ENCODE results near the gene MAP3K14.

MAP3K14 gene

DNA sequence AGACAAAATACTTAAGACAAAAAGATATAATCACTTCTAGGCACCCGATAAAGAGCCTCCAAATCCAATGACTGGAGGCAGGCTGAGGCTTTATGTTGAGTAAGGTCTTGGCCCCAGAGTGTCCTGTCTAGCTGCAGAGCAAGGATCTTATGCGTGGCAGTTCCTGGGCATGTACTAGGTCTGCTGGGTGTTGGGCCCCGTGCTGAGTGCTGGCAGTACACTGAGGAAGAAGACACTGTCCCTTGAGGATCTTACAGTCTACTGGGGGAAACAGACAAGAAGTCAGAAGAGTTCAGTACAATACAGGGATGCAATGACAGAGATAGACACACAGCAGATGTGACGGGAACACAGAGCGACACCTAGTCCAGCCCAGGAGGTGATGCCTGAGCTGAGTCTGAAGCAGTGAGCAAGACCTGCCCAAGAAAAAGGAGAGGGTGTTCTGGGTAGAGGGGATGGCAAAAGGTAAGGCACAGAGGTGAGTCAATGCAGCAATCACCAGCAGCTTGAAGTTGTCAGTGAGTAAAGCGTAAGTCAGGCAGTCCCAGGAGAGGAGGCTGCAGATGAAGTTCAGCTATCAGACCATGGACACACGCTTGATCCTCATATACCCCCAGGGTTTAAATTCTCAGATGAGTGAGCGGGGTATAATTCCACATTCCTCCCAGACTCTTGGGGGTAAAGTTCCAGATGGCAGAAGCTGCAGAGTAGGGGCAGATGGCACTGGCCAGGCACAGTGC lies 18.1 kb downstream of the MAP3K14 start:
- no peak for DNase-seq

DNA sequence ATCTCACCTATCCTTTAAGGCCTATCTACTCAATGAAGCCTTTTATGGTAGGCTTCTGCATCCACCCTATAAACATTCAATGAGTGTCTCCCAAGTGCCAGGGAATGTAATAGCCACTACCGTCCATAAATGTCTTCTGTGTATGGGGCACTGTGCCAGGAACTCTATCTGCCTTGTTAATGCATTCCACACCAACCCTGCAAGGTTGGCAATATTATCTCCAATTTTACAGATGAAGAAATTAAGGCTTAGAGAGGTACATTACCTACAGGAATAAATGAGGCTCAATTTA lies 20.0 kb downstream of the MAP3K14 start:
- DNase-seq, result no peak

DNA sequence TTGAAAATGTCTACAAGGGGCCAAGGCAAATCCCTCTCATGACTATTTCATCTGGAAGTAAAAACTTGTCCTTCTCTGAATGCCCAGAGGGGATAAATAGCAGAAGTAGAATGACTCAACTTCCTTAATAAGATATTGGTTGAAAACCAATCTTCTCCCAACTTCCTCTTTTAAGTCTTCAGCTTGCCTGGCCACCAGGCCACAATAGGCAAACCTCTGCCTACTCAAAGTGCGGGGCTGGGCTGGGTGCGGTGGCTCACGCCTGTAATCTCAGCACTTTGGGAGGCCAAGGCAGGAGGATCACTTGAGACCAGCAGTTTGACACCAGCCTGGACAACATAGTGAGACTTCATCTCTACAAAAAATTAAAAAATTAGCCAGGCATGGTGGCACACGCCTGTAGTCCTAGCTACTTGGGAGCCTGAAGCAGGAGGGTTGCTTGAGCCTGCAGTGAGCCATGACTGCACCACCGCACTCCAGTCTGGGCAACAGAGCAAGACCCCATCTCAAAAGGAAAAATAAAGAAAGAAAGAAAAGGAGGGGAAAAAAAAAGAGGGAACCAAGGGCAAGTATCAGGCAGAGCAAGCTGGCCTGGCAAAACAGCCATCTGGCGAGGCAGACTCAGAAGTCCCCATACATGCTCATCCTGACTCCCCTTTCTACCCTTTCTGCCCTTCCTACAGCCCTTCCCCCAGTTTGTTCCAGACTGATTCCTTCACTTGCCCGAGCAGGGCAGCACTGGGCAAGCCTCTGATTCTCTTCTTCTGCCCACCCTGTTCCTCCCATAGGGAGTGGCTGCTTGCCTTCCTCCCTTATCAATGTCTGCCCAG lies 20.6 kb downstream of the MAP3K14 start:
- DNase-seq, result no peak

DNA sequence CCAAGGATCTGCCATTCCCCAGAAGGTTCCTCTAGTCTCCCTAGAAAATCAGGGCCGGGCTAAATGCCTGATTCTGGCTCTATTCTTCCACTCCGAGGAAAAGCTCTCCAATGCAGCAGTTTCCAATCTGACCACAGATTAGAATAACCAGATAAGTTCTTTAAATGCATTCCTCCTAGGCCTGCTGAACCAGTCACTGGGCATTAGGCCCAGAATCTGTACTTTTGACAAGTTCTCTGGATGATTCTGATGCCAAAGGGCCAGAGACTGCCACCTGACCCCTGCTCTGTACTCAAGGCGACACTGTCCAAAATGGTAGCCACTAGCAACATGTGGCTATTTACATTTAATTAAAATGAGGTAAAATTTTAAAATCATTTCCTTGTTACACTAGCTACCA lies 22.3 kb downstream of the MAP3K14 start:
- DNase-seq, result no peak

DNA sequence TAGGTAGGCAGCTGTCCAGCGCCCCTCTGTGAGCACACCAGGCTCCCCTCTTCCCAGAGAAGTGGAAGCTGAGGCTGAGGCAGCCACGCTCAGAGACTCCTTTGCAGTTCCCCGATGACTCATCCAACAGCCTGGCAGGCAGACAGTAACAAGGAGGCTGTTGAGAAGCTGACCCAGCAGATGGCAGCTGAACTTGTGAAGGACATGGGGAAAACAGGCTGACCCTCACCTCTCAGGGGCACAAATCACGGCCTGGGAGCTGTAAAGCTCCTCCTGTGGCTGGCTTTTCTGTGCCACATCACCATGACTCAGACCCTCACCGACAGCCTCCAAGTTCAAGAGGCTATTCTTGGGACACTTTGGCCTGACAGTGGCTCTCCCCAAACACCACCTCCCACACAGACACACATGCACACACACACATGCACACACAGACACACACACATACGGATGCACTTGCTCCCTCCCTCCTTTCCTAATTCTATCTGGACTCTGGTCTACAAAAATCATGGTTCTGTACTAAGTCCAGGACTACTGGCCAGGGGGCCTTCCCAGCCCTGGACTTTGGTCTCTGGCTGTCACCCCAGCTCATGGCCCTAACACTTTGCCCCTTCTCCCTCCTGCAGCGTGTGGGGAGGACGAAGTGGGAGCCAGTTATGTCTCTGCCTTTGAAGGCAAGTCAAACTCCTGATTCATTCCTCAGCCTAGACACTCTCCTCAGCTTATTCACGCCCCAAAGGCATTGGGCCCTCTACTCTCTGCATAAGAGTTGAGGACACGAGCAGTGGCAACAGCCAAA lies 23.2 kb downstream of the MAP3K14 start:
- DNase-seq, result peak; percentile 43

DNA sequence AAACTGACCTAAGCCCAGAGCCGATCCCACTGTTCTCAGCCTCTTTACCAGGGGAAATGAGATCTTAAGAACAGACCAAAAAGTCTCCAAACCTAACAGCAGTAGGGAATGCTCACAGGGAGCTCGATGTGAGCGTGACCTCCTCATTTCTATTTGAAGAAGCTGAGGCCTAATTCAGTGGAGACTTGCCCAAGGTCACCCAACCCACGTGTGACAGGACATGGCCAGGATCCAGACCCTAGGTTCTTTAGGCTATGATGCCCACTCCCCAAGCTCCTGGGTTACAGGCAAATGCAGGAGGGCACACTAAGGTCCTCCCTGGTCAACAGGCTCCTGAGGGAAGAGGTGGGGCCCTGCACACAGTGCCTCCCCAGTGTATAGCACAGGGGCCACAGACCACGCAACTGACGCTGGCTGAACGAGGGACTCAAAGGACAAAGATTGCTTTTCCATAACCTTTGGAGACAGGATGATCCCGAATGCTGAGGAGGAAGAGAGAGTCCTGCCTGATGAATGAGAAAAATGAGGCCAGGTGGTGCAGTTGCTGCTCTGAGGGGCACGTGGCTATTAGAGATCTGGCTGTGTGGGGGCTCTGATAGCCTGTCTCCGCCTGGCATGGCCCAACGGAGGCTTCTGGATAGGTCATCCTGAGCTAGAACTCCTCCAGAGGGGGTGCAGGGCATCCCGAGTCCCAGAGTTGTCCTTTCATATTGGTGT lies 24.0 kb downstream of the MAP3K14 start:
- no peak for DNase-seq

DNA sequence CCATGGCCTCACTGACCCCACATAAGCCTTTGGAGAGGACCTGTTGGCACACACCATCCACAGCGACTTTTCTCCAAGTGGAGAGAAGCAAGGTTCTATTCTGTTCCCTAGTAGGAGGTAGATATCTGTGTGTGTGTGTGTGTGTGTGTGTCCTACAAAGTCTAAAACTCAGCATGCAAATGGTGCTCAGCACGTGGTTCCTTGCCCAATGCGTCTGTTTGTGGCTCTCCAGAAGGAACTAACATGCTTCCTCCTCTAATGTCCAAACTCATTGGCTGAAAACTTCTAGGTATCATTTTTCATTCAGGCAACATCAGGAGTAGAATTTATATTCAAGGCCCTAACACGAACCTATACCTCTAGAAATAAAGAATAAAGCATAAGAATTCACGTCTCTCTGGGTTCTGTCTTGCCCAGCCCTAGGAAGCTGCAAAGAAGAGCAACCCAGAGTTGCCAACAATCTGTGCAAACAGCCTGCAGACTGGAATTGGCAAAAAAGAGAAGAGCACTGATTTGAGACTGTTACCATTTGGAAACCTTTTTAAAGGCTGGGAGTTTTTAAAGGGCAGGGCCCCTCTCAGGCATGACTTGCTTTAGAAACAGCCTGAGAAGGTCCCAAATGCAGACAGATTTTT lies 25.5 kb downstream of the MAP3K14 start:
- DNase-seq, result no peak

DNA sequence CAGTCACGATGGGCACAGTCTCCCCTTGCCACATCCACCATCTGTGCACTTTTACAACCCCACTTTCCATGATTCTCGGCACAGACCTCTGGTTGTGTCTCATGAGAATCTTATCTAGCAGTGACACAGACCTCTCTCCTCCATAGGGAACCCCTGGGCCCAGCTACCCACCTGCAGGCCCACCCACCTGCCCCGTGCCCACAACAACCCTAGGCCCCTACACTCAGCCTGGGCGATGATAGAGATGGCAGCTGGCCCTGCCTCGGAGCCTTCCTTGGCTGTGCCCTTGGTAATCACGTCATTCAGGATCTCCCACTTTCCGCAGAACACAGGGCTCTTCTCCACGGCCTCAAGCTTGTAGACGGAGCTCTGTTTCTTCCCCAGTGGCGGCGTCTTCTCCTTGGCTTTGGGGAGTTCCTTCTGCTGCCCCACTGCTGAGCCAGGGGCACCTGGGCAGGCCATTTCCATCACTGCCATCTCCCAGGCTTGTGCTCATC lies 26.5 kb downstream of the MAP3K14 start:
- no peak for DNase-seq

DNA sequence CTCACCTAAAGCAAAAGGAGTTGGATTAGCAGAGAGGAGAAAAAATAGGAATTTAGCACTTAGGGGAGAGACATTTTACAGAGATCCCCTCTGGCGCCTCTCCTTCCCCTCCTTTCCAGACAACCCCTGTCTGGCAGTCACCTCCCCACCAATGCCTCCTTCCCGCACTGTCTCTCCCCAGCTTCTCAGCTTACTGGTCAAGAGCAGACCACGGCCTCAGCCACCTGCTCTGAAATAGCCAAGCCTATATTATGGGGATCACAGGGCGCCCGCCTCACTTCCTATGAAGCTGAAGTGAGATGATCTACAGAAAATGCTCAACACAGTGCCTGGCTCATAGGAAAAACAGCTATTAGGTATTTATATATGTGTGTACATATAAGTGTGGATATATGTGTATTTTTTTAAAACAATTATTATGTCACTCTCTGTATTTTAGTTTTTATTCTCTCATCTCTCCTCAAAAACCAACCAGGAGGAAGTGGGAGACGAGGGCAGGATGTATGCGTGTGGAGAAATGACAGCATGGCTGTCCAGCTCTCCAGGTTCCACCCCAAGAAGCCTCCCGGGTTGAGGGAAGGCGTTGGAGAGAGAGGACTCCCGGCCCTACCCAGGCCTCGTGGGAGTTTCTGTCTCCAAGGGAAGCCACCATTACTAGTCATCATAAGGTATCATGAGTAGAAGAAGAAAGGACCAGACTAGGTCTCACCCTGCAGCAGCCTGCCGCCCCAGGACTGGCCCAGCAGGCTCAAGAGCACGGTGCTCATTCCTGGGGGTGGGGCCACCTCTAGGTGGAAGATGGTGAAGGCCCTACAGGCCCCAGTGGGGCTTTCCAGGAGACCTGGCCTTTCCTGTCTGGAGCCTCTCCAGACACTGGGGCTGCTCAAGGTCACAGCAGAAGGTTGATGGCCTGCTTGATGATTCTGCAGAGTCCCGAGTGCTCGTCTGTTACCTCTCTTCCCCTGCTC lies 27.2 kb downstream of the MAP3K14 start:
- no peak for DNase-seq

DNA sequence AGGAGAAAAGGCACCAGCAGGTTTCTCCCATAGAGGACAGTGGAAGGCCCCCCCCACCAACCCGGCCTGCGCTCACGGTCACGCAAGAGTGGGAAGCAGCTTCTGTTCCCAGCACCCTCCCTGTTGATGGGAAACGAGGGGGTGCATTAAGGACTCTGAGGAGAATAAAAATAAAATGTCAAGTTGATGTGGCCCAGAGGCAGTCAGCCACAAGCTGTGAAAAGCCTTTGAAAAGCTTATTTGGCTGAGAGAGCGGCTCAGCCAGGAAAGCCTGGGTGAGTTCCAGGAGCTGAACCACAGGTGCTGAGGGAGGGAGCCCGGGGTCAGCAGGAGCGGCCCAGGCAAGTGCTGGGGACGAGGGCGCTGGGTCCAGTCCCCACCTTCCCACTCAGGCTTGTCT lies 28.0 kb downstream of the MAP3K14 start:
- no peak for DNase-seq

DNA sequence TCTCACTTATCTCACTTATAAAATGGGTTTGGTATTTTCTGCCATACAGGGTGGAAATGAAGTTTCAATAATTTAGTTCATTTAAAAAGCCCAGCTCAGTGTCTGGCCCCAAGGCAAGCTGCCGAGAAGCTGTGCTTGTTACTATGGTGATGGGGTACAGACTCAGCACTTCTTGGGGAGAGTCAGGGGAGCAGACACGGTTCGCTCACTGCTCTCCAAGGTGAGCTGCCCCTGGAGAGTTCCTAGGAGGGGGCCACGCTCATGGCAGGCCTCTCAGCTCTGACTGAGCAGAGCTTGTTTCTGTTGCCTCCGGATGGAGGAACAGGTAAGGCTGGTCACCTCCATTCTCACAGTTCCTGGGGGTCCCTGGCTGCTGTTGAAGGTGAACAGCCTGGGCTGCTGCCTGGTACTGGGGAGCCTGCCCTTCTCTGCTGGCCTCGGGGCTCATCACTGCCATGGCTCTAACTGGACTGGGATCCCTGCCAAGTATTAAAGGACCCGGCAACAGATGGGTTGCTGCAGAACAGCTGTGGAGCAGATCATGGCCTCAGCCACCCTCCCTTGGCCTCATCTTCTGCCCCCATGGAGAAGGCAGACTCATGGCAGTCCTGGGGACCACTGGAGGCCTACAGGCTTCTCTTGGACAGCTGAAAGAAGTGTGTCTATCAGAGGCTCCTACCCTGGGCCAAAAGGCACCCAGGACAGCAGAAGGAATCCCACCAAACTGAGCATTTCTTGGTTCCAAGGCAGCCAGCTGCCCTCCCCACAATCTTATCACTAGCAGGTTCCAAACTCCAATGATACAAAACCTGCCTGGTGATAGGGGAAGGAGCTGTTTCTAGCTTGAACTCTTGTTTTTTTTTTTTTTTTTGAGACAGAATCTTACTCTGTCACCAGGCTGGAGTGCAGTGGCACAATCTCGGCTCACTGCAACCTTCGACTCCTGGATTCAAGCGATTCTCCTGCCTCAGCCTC lies 29.0 kb downstream of the MAP3K14 start:
- peak; percentile 16 for DNase-seq

DNA sequence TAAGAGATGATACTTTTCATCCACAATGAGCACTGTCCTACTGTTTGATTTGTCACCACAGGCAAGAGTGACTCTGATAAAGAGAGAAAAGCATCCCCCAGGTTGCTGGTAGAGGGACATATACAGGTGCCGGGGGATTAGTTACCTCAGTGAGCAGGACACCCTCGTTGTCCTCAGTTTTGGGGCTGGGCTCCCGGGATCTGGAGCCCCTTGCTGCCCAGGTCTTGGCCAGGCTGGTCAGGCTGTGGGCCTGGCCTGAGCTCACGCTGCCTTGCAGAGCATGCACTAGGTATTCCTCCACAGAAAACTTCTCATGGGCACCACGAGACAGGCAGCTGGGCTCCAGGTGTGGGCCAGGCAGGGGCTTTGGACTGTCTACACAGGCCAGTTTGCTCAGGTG lies 30.5 kb downstream of the MAP3K14 start:
- no peak for DNase-seq

DNA sequence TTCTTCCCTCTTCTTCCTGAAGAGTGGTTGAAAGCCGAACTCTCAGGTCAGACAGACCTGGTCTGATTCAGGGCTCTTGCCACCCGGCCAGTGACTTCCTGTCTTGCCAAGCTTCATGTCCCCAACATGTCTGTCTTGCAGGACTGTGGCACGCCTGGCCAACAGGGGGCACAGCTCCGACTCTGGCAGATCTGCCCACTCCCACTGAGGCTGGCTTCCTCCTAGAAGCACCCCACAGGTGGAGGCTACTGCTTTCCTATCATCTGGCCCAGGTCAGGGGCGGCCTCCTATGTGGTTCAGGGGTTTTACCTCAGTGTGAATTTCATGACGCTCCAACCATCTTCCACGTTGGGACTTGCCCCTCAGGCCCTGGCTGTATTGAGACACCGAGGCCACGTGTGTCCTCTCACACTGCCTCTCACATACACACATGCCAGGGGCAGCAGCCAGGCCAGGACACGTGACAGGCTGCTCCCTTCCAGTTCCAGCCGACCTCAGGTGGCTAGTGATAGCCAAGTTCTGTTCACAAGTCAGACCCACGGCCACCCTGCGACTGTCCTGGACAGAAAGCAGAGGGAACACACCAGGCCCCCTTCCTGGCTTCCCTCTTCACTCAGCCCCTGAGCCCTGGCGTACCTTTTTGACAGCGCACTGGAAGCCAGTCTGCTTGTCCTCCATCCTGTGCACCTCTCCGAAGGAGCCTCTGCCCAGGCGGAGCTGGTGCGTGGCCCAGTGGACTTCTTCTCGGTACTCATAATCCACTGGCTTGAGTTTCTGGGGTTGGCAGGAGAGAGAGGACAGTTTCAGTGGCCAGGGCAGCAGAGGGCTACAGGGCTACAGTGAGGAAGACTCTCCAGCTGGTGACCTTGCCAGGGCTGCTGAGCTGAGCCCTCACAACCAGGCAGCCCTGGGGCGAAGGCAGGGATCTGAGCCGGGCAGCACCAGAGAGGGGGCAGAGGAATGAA lies 32.4 kb downstream of the MAP3K14 start:
- DNase-seq, result no peak

DNA sequence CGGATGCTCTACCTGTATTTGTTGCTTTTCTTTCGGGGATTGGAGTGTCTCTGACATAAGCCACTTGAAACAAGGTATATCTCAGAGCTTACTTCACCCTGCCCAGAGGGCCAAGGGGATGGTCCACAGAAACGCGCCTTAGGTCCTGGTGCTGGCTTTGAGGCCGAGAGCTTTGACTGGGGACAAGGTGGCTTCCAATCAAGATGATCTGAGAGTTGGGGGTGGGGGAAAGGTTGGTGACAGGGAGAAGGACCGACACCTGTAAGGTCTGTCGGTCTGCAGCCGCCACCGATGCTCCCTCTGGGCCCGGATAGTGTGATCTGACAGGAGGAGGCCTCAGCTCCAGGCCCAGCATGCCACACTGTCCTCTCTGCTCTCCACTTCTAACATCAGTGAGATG lies 33.1 kb downstream of the MAP3K14 start:
- no peak for DNase-seq

DNA sequence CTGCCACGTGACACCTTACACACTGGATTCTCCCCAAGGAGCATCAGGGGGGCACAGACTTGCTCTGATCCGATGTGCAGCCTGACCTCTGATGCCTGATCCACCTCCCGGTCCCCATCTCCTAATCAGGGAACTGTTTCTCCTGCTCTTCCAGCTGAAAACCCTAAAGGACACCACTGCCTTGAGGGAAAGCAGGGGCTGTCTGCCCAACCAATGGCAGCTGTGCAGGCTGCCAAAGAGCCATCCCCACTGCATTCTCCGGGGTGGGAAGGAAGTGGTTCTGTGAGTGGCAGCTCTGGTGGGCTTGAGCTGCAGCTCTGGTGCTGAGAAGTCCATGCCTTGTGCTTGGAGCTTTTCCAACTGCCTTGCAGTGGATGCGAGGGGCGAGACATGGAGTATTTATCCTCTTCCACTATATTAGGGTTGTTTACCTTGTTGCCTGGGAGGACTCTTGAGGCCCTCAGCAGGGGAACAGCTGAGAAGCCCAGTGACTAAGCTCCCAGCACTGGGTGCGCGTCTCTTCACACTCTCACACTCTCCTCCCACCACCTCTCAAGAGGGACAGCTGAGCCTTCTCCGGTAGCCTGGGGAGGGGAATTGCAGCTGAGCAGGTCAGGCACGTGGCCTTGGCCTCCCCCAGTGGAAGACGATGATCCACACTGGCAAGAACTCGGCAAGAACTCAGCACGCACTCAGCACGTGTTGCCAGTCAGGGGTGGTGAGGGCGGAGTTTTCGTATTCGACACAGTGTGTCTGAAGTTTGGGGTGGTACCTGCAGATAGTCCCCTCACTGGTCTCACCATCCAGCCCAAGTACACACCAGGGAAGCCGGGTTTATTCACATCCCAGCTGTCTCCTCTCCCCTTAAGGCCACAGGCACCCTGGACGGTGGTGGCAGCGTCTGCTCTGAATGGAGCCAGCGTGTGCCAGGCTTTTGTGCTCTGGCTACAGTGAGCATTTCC lies 33.9 kb downstream of the MAP3K14 start:
- peak; percentile 91 for DNase-seq

DNA sequence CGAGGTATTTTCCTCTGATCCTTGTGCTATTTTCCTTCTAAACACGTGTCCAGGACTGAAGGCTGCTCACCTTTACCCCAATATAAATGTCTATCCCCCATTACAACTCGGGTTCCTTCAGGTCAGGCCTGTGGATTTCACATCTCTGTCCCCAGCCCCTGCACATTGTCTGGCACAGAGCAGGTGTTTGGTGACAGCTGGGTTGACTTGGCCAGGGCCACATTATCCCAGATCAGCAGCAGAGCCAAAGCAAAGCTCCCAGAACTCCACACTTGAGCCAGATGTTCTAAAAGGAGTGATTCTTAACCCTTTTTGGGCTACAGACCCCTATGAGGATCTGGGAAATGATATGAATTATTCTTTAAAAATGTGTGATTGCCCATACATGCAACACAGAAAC lies 36.9 kb downstream of the MAP3K14 start:
- DNase-seq, result no peak

DNA sequence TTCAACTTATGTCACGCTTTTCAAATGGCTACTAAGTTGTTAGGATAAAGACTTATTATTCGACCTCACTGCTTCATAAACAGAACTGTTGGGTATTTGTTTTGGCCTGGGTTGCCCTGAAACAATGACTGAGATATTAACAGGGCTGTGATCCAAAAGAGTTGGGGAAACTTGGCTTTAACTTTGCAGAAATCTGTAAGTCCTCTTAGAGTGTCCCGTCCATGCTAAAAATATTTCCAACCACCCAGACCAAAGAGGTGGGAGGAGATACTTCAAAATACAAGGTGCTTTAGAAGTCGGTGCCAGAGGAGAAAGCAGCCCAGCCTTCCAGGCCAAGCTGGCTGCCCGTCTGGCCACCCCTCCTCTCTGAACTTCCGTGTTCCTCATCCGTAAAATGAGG lies 38.8 kb downstream of the MAP3K14 start:
- no peak for DNase-seq
